CD4-positive, CD25-positive, alpha-beta regulatory T cell (primary cell): ENCODE data around the gene SPTAN1. TPM values are rescaled to one million over a fixed set of nuclear protein-coding genes. Genes with fewer than 3 reads are reported as not detected.
A peak's percentile ranks its signal among the peaks of the same experiment; 100 is the strongest.

Experiments
- ATAC-seq, 2 donors: fragments of 150-1000 bp; cut with Tn5 transposase; one replicate each; pipeline ENCODE4 v1.10.0; 2021; ENCODE audit warnings: low read depth in 2 of 2, moderate number of reproducible peaks in 2 of 2, moderate library complexity in 1 of 2
- DNase-seq, 3 donors: peaks; one replicate each; pipeline versions ENCODE4 v3.0.0 to v3.0.0-alpha.2; 2012 to 2022; ENCODE audit warnings: mixed read lengths in 1 of 3
- H3K27ac ChIP-seq: one replicate; pipeline ENCODE4 v1.7.0; 2013; ENCODE audit warnings: mild to moderate bottlenecking, low read length; ENCODE audit not compliant: insufficient read depth, poor library complexity, severe bottlenecking
- H3K27me3 ChIP-seq: one replicate; pipeline ENCODE4 v1.7.0; 2013; ENCODE audit warnings: low read length; ENCODE audit not compliant: control insufficient read depth, insufficient read depth
- H3K36me3 ChIP-seq: one replicate; pipeline ENCODE4 v1.7.0; 2013; ENCODE audit warnings: mild to moderate bottlenecking, low read length, moderate library complexity; ENCODE audit not compliant: control insufficient read depth, insufficient read depth
- H3K4me1 ChIP-seq: 2 replicates; pipeline ENCODE4 v1.7.0; 2013; ENCODE audit warnings: mild to moderate bottlenecking, low read length; ENCODE audit not compliant: insufficient read depth, control insufficient read depth, poor library complexity, severe bottlenecking
- H3K4me3 ChIP-seq: one replicate; pipeline ENCODE4 v1.7.0; 2013; ENCODE audit warnings: low read depth, mild to moderate bottlenecking, low read length, moderate library complexity
- H3K9me3 ChIP-seq, 2 experiments: 1 replicate in 1 of 2; 2 replicates in 1 of 2; pipeline ENCODE4 v1.7.0; 2013; ENCODE audit warnings: low read length in 2 of 2, mild to moderate bottlenecking in 1 of 2, moderate library complexity in 1 of 2; ENCODE audit not compliant: control insufficient read depth in 2 of 2
- H3K27ac Mint-ChIP-seq, 3 donors: one replicate each; pipeline ENCODE4 v1.8.0; 2020 to 2022; ENCODE audit warnings: mild to moderate bottlenecking in 3 of 3, mixed read lengths in 3 of 3, moderate library complexity in 2 of 3
- H3K27me3 Mint-ChIP-seq: one replicate; pipeline ENCODE4 v1.8.0; 2022; ENCODE audit warnings: mild to moderate bottlenecking, mixed read lengths
- H3K36me3 Mint-ChIP-seq: one replicate; pipeline ENCODE4 v1.8.0; 2020; ENCODE audit warnings: mixed read lengths
- H3K4me1 Mint-ChIP-seq, 4 donors: one replicate each; pipeline ENCODE4 v1.8.0; 2020 to 2022; ENCODE audit warnings: mixed read lengths in 4 of 4, mild to moderate bottlenecking in 1 of 4
- H3K4me3 Mint-ChIP-seq, 4 donors: one replicate each; pipeline ENCODE4 v1.8.0; 2020 to 2022; ENCODE audit warnings: mild to moderate bottlenecking in 4 of 4, mixed read lengths in 4 of 4, moderate library complexity in 3 of 4
- H3K9me3 Mint-ChIP-seq, 7 donors: one replicate each; pipeline ENCODE4 v1.8.0; 2020 to 2022; ENCODE audit warnings: mixed read lengths in 7 of 7, mild to moderate bottlenecking in 3 of 7, moderate library complexity in 2 of 7
- polyA plus RNA-seq, 4 donors: library from polyadenylated mRNA; unstranded; fragments of 300-500 nt; fragmentation: Illumina TruSeq; gene quantifications; one replicate each; pipeline ENCODE4 v1.2.3, GENCODE V29; 2021
- total RNA-seq: library from RNA; stranded (reverse); gene quantifications from one replicate; pipeline ENCODE4 v1.2.3, GENCODE V29; 2022

The SPTAN1 gene
- total and polyA plus RNA-seq, 5 donors from 2014 or later, result 79.8 to 769 (median 84.6) TPM

DNA sequence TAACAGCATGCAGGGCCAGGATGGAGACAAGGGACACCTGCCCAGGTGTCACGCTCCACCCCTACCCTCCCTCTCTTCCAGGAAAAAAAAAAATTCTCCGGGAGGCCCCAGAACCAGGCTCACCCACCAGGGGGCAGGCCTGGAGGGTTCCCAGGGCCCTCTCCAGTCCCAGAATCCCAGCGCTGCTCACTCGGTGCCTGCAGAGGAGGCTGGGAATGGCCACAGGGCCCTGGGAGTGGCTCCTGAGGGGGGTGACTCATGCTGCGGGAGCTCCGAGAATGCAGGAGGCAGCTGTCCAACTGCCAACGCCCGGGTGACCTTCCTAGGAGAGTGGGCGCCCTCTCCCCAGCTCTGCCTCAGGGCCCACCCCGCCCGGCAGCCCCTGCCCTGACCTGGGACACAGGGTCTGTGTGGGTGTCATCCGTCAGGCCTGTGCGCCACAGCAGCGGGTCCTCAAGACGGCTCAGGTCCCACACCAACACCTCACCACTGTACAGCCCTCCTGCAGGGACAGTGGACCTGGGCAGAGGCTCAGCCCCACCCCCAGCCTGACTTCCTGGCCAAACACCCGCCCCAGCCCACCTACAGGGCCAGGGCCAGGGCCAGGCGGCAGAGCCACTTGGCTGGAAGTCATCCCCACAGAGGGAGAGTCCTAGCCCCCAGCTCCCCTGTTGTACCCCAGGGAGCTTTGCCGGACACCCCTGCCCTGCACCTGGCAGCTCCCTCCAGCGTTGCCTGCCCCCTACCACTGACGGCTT, 83.1 kb downstream of the SPTAN1 start:
- H3K36me3 Mint-ChIP-seq, result peaks cover 9% of the 10 kb centered on the region
- H3K27me3 ChIP-seq, result no peaks in the 10 kb centered on the region
- H3K4me1 Mint-ChIP-seq, result peaks cover 0 to 2% (median 0%) of the 10 kb centered on the region in 4 donors
- no peak for ATAC-seq
- H3K4me3 Mint-ChIP-seq, result no peak overlapping the region
- no peak for DNase-seq
- H3K4me3 ChIP-seq, result no peak overlapping the region
- H3K9me3 Mint-ChIP-seq, result no peaks in the 10 kb centered on the region
- H3K9me3 ChIP-seq, result no peaks in the 10 kb centered on the region
- H3K36me3 ChIP-seq, result peaks cover 33% of the 10 kb centered on the region
- no peaks in the 10 kb centered on the region for H3K4me1 ChIP-seq
- H3K27ac ChIP-seq, result no peak overlapping the region
- no peak overlapping the region for H3K27ac Mint-ChIP-seq
- H3K27me3 Mint-ChIP-seq, result no peaks in the 10 kb centered on the region

DNA sequence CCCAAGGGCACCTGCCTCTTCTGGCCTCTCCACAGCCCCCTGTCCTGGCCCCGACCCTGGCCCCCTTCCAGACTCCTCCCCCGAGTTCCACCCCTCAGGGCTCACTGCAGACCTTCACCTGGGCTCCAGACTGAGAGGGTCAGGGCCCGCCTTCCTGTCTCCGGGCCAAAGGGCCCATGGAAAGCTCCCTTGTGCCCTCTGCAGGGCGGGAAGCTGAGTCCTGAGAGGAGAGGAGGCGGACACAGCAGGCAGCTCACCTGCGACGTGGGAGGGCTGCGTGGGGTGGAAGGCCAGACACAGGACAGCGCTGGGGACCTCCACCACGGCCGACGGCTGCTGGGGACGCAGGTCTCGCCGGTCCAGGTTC, 83.6 kb downstream of the SPTAN1 start:
- H3K4me1 Mint-ChIP-seq, result peaks cover 0 to 2% (median 0%) of the 10 kb centered on the region in 4 donors
- Histone ChIP-seq H3K36me3 (peaks cover 32% of the 10 kb centered on the region), H3K27me3 (no peaks in the 10 kb centered on the region), H3K27ac (no peak overlapping the region), H3K4me3 (no peak overlapping the region), H3K4me1 (no peaks in the 10 kb centered on the region), H3K9me3 (no peaks in the 10 kb centered on the region)
- no peaks in the 10 kb centered on the region for H3K9me3 Mint-ChIP-seq
- H3K4me3 Mint-ChIP-seq, result no peak overlapping the region
- H3K36me3 Mint-ChIP-seq, result peaks cover 8% of the 10 kb centered on the region
- DNase-seq, result no peak
- H3K27me3 Mint-ChIP-seq, result no peaks in the 10 kb centered on the region
- no peak overlapping the region for H3K27ac Mint-ChIP-seq
- ATAC-seq, result no peak

DNA sequence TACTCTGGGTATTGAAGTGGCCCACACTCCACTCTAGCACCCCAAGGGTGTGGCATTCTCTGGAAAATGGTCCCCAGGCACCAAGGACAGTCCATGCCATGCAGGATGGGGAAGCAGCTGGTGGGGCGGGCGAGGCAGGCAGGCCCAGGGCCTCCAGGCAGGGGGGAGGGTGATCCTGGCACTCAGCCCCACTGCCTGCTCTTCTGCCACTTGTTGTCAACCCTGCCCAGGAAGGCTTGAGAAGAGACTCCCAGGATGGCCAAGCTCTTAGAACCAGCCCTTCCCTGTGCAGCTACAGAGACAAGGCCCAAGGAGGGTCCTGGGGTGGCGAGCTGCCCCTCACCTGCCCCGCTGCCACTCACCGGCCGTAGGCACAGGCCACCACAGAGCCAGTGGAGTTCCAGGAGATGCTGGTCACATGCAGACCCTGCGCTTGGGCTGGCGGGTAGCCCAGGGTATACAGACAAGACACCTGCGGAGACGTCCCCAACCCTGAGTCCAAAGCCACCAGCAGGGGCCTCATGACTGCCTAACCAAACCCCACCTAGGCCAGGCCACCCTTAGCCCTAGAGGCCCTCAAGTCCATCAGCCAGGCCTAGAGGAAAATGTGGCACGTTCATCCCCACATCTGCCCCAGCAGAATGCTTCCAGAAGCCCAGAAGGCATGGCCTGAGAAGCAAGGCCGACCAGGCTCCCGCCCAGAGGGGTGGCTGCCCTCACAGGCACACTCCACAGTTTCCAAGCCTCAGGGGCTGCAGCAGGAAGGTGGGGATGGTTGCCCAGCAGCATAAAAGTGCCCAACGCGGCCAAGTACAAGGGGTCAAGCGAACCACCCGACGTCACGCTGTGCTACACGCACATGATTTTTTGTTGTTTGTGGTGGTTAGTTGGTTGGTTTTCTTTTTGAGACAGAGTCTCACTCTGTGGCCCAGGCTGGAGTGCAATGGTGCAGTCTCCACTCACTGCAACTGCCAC, 84.5 kb downstream of the SPTAN1 start:
- no peak for DNase-seq
- Mint-ChIP-seq H3K27me3 (no peaks in the 10 kb centered on the region), H3K9me3 (no peaks in the 10 kb centered on the region)

DNA sequence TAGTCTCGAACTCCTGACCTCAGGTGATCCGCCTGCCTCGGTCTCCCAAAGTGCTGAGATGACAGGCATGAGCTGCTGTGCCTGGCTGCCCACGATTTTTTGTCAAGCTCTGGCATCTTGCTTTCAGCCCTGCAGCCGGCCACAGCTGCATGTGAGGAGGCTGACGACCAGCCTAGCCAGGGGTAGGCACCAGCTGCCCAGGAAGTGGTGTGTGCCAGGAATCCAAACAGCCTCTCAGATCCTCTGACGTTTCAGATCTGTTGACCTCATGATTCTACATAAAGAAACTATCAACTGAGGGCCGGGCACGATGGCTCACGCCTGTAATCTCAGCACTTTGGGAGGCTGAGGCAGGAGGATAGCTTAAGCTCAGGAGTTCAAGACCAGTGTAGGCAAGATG, 85.3 kb downstream of the SPTAN1 start:
- H3K36me3 Mint-ChIP-seq, result peaks cover 4% of the 10 kb centered on the region
- Histone ChIP-seq H3K27me3 (no peaks in the 10 kb centered on the region), H3K4me3 (no peak overlapping the region), H3K9me3 (no peaks in the 10 kb centered on the region), H3K27ac (no peak overlapping the region), H3K4me1 (no peaks in the 10 kb centered on the region), H3K36me3 (peaks cover 17% of the 10 kb centered on the region)
- DNase-seq (no peak), ATAC-seq (no peak)
- no peaks in the 10 kb centered on the region for H3K27me3 Mint-ChIP-seq
- peaks cover 0 to 2% (median 0%) of the 10 kb centered on the region in 4 donors for H3K4me1 Mint-ChIP-seq
- H3K4me3 Mint-ChIP-seq, result no peak overlapping the region
- no peak overlapping the region for H3K27ac Mint-ChIP-seq
- no peaks in the 10 kb centered on the region for H3K9me3 Mint-ChIP-seq

More for the DNA sequence above, 84.5 kb downstream of the SPTAN1 start:
- ATAC-seq, result peak in 1 of 2 donors; percentile 5
- H3K4me1 ChIP-seq, result no peaks in the 10 kb centered on the region
- no peak overlapping the region for H3K4me3 Mint-ChIP-seq
- H3K36me3 Mint-ChIP-seq, result peaks cover 5% of the 10 kb centered on the region
- H3K27ac ChIP-seq, result no peak overlapping the region
- peak overlapping the region in 1 of 3 donors; percentile 62 for H3K27ac Mint-ChIP-seq
- H3K4me3 ChIP-seq, result no peak overlapping the region
- H3K4me1 Mint-ChIP-seq, result peaks cover 0 to 2% (median 0%) of the 10 kb centered on the region in 4 donors
- H3K27me3 ChIP-seq, result no peaks in the 10 kb centered on the region
- H3K9me3 ChIP-seq, result no peaks in the 10 kb centered on the region
- H3K36me3 ChIP-seq, result peaks cover 25% of the 10 kb centered on the region

DNA sequence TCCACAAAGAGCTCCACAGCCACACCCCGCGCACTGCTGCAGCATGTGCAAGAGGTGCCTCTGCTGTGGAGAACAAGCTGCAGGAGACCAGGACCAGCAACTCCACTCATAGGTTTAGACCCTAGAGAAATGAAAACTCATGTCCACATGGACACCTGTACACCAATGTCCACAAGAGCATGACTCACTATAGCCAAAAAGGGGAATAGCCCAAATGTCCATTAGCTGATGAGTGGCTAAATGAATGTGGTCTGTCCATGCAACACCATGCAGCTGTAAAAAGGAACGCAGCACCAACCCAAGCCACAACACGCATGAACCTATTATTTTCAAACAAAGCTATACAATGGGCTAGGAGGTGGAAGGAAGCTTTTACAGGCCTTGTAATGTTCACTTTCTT, 86.2 kb downstream of the SPTAN1 start:
- Histone ChIP-seq H3K27ac (no peak overlapping the region), H3K27me3 (no peaks in the 10 kb centered on the region), H3K36me3 (peaks cover 8% of the 10 kb centered on the region), H3K9me3 (no peaks in the 10 kb centered on the region), H3K4me3 (no peak overlapping the region), H3K4me1 (no peaks in the 10 kb centered on the region)
- H3K36me3 Mint-ChIP-seq, result no peaks in the 10 kb centered on the region
- no peaks in the 10 kb centered on the region for H3K9me3 Mint-ChIP-seq
- DNase-seq (no peak), ATAC-seq (no peak)
- H3K4me3 Mint-ChIP-seq, result no peak overlapping the region
- peak overlapping the region in 1 of 3 donors; percentile 36 for H3K27ac Mint-ChIP-seq
- no peaks in the 10 kb centered on the region for H3K27me3 Mint-ChIP-seq
- H3K4me1 Mint-ChIP-seq, result peaks cover 0 to 2% (median 0%) of the 10 kb centered on the region in 4 donors

DNA sequence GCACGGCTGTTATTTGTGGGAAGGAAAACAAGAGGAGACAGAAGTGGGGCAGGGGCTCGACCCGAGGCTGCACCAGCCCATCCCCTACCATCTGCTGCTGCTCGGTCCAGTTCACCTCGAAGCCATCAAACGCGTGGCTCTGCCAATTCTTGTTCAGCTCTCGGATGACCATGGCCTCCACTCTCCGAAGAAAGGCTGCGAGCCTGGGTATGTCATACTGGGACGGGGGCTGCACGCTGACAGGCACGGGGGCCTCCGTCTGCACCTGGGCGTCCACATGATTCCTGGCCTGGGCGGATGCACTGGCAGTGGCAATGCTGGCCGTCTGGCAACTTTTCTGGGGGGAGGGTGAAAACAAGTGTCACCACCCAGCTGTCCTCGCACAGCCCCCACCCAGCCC, 88.2 kb downstream of the SPTAN1 start:
- H3K36me3 ChIP-seq, result no peaks in the 10 kb centered on the region
- Mint-ChIP-seq H3K27ac (no peak overlapping the region), H3K9me3 (no peaks in the 10 kb centered on the region), H3K4me3 (no peak overlapping the region), H3K4me1 (peaks cover 0 to 2% (median 0%) of the 10 kb centered on the region in 4 donors), H3K27me3 (no peaks in the 10 kb centered on the region), H3K36me3 (no peaks in the 10 kb centered on the region)
- no peaks in the 10 kb centered on the region for H3K9me3 ChIP-seq
- no peak for DNase-seq
- H3K4me3 ChIP-seq, result no peak overlapping the region
- no peak for ATAC-seq
- no peaks in the 10 kb centered on the region for H3K4me1 ChIP-seq
- no peak overlapping the region for H3K27ac ChIP-seq
- no peaks in the 10 kb centered on the region for H3K27me3 ChIP-seq

DNA sequence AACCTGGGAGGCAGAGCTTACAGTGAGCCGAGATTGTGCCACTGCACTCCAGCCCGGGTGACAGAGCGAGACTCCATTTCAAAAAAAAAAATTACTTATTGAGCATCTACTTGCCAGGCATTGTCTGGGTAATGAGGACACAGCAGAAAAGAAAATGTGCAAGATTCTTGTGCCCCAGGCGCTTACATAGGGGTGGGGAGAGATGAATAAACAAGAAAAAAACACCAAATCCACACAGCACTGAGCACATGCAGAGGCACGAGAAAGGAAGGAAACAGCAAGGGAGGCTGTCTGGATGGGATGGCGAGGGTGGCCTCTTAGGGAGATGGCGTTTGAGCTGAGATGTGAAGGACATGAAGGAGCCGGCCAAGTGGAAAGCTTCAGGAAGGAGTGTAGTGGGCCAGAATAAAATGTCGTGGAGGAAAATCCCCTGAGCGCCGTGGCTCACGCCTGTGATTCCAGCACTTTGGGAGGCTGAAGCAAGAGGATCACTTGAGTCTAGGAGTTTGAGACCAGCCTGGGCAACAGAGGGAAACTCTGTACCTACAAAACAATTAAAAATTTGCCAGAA, 90.4 kb downstream of the SPTAN1 start:
- no peaks in the 10 kb centered on the region for H3K27me3 ChIP-seq
- H3K4me3 Mint-ChIP-seq, result no peak overlapping the region
- H3K27ac Mint-ChIP-seq, result peak overlapping the region in 2 of 3 donors; percentile 11 to 86
- DNase-seq (no peak), ATAC-seq (no peak)
- H3K4me3 ChIP-seq, result no peak overlapping the region
- H3K9me3 Mint-ChIP-seq, result no peaks in the 10 kb centered on the region
- H3K4me1 Mint-ChIP-seq, result no peaks in the 10 kb centered on the region
- H3K36me3 ChIP-seq, result no peaks in the 10 kb centered on the region
- H3K27ac ChIP-seq, result no peak overlapping the region
- H3K36me3 Mint-ChIP-seq, result no peaks in the 10 kb centered on the region
- no peaks in the 10 kb centered on the region for H3K27me3 Mint-ChIP-seq
- H3K9me3 ChIP-seq, result no peaks in the 10 kb centered on the region
- no peaks in the 10 kb centered on the region for H3K4me1 ChIP-seq
